Psoas muscle (tissue), 8 donors: ENCODE measurements around the gene RTEL1. TPM values are rescaled to one million over a fixed set of nuclear protein-coding genes. Genes with fewer than 3 reads are reported as not detected.
A peak's percentile ranks its signal among the peaks of the same experiment; 100 is the strongest.

Experiments used
- ATAC-seq, 4 donors: fragments of 200-7000 bp; cut with Tn5 transposase; one replicate each; pipeline ENCODE4 v1.9.1; 2020; ENCODE audit warnings: moderate library complexity in 3 of 4, mild to moderate bottlenecking in 2 of 4
- DNase-seq, 2 donors: peaks; one replicate each; pipeline ENCODE4 v3.0.0-alpha.2; 2020
- H3K27ac ChIP-seq: fragments of 200-600 bp; one replicate; pipeline ENCODE4 v1.8.0; 2022
- H3K27me3 ChIP-seq, 3 donors: fragments of 200-600 bp in 1 of 3; one replicate each; pipeline versions ENCODE4 v1.6.1 to v1.8.0; 2013 to 2022; ENCODE audit warnings: low read length in 2 of 3, mild to moderate bottlenecking in 2 of 3, moderate library complexity in 1 of 3; ENCODE audit not compliant: insufficient read depth in 3 of 3
- H3K36me3 ChIP-seq, 2 donors: fragments of 200-600 bp in 1 of 2; one replicate each; pipeline versions ENCODE4 v1.6.1 to v1.8.0; 2013 to 2022; ENCODE audit warnings: low read depth in 1 of 2, mild to moderate bottlenecking in 1 of 2, moderate library complexity in 1 of 2; ENCODE audit not compliant: insufficient read depth in 1 of 2
- H3K4me1 ChIP-seq: fragments of 200-600 bp; one replicate; pipeline ENCODE4 v1.8.0; 2022
- H3K4me3 ChIP-seq: fragments of 200-600 bp; one replicate; pipeline ENCODE4 v1.8.0; 2022; ENCODE audit warnings: mild to moderate bottlenecking
- H3K9me3 ChIP-seq: fragments of 200-600 bp; one replicate; pipeline ENCODE4 v1.8.0; 2022
- CTCF ChIP-seq: fragments of 200-600 bp; IDR thresholded peaks from one replicate; pipeline ENCODE4 v1.8.0; 2022; ENCODE audit warnings: antibody characterized with exemption
- WGBS, 3 donors: extraction: QIAGEN DNeasy Blood & Tissue Kit; methylation state at CpG; one replicate each; pipeline versions ENCODE4 v1.1.6 to v1.1.7; 2013; 5-methylcytosine and 5-hydroxymethylcytosine counted together
- intact Hi-C, 2 donors: fragments of 100-400 bp; cut with DNase I; formaldehyde crosslinking; loops; one replicate each; pipeline versions ENCODE4 v1.11.0 to v1.14.2; 2022
- polyA plus RNA-seq, 3 donors: library from polyadenylated mRNA; stranded (reverse); fragments of 200-250 nt; gene quantifications; one replicate each; pipeline ENCODE4 v1.2.3, GENCODE V29; 2013
- total RNA-seq, 4 donors: library from RNA; stranded (reverse); fragmentation: NEBNext Ultra II Directional in 2 of 4; extraction: Animal tissue kit (Norgen Biotek cat#: 25700) in 2 of 4; gene quantifications; one replicate each; pipeline versions ENCODE4 v1.2.1 to v1.2.4, GENCODE V29; 2021 to 2023
- donor health status: healthy with polysubstance abuse.
- donor health status: DM: no; HTN: no; CAD: no; lungs with moderate emphysema.
- donor health status: Bipolar disorder and iron deficiency.
- donor health status: healthy.
- donor health status: DM: yes; HTN: yes; CAD: no.
- donor health status: DM: no; HTN: no; CAD: no.
- donor health status: DM: no; HTN: no; CAD: no.
- donor health status: DM: yes; HTN: yes; CAD: no.

Gene RTEL1
- total and polyA plus RNA-seq, 7 donors = 5.2 to 17.5 (median 9.2) TPM

GRCh38 chr20:63700199-63701050, 42.3 kb downstream of the RTEL1 start:
- H3K9me3 ChIP-seq = no peaks in the 10 kb centered on the region
- peaks cover 3 to 30% of the 10 kb centered on the region in 2 donors for H3K36me3 ChIP-seq
- no peak for ATAC-seq
- intact Hi-C loops = loop anchor here in 1 of 2 donors (5.0 kb wide), 2 partner anchors 37 to 38 kb away; partner anchors contain the start of genes LIME1 and SLC2A4RG
- DNase-seq = peak; percentile 20 to 59
- WGBS, 3 donors = 83 to 85% (median 84%) methylated on average over 43 of the region's 43 CpGs
- no peak for TF ChIP-seq CTCF
- H3K4me3 ChIP-seq = no peak overlapping the region
- H3K27ac ChIP-seq = no peak overlapping the region
- H3K27me3 ChIP-seq = no peaks in the 10 kb centered on the region
- peaks cover 36% of the 10 kb centered on the region for H3K4me1 ChIP-seq

- H3K4me1 ChIP-seq = peaks cover 36% of the 10 kb centered on the region
Observed at GRCh38 chr20:63701051-63701328, 42.9 kb downstream of the RTEL1 start.

GRCh38 chr20:63701329-63702035, 43.4 kb downstream of the RTEL1 start:
- H3K4me1 ChIP-seq = peaks cover 36% of the 10 kb centered on the region
- intact Hi-C loops = loop anchor here in 1 of 2 donors (5.0 kb wide), 2 partner anchors 36 to 39 kb away; partner anchors contain the start of genes LIME1 and SLC2A4RG
- H3K9me3 ChIP-seq = no peaks in the 10 kb centered on the region
- no peak overlapping the region for H3K27ac ChIP-seq
- peaks cover 3 to 38% of the 10 kb centered on the region in 2 donors for H3K36me3 ChIP-seq
- ATAC-seq (no peak), DNase-seq (peak; percentile 20 to 48)
- no peak for TF ChIP-seq CTCF
- 75 to 77% (median 77%) methylated on average over 13 to 14 of the region's 14 CpGs for WGBS, 3 donors
- H3K4me3 ChIP-seq = no peak overlapping the region
- H3K27me3 ChIP-seq = no peaks in the 10 kb centered on the region

More at GRCh38 chr20:63701051-63701328, 42.9 kb downstream of the RTEL1 start:
- 71 to 88% (median 76%) methylated on average over 2 to 5 of the region's 5 CpGs for WGBS, 3 donors
- Histone ChIP-seq H3K36me3 (peaks cover 3 to 33% of the 10 kb centered on the region in 2 donors), H3K4me3 (no peak overlapping the region), H3K27ac (no peak overlapping the region), H3K9me3 (no peaks in the 10 kb centered on the region), H3K27me3 (no peaks in the 10 kb centered on the region)
- no peak for ATAC-seq
- no peak for TF ChIP-seq CTCF
- intact Hi-C loops = loop anchor here in 1 of 2 donors (5.0 kb wide), 2 partner anchors 36 to 39 kb away; partner anchors contain the start of genes LIME1 and SLC2A4RG
- DNase-seq = no peak

GRCh38 chr20:63702036-63702665, 44.0 kb downstream of the RTEL1 start:
- no peak overlapping the region for H3K4me3 ChIP-seq
- intact Hi-C loops = loop anchor here in 1 of 2 donors (5.0 kb wide), 2 partner anchors 35 to 40 kb away; partner anchors contain the start of genes LIME1 and SLC2A4RG
- H3K27me3 ChIP-seq = no peaks in the 10 kb centered on the region
- DNase-seq (peak in 1 of 2 donors; percentile 48), ATAC-seq (no peak)
- H3K9me3 ChIP-seq = no peaks in the 10 kb centered on the region
- no peak overlapping the region for H3K27ac ChIP-seq
- H3K4me1 ChIP-seq = peaks cover 29% of the 10 kb centered on the region
- WGBS, 3 donors = 81 to 91% (median 81%) methylated on average over 16 of the region's 16 CpGs
- H3K36me3 ChIP-seq = peaks cover 3 to 39% of the 10 kb centered on the region in 2 donors
- TF ChIP-seq CTCF = no peak
